G401 (cell line): ENCODE measurements around the gene ARMH4. TPM values are rescaled to one million over a fixed set of nuclear protein-coding genes. Genes with fewer than 3 reads are reported as not detected.
A peak's percentile ranks its signal among the peaks of the same experiment; 100 is the strongest.

Experiments used
- DNase-seq: peaks from one replicate; pipeline ENCODE4 v3.0.0-alpha.2; 2015; ENCODE audit warnings: low spot score
- in situ Hi-C: cut with HindIII; loops from 2 replicates; pipeline ENCODE4 v1.10.0; 2016; ENCODE audit warnings: low sequenced_read_pairs, mixed read lengths
- total RNA-seq: library from RNA; depleted of rRNA; stranded (reverse); fragments of >200 nt; shearing (Covaris generic); gene quantifications from 2 replicates; pipeline ENCODE4 v1.2.3, GENCODE V29; 2014; rRNA removed

The ARMH4 gene
- total RNA-seq, 1 experiment from 2014 or later = 3.7 TPM

DNA sequence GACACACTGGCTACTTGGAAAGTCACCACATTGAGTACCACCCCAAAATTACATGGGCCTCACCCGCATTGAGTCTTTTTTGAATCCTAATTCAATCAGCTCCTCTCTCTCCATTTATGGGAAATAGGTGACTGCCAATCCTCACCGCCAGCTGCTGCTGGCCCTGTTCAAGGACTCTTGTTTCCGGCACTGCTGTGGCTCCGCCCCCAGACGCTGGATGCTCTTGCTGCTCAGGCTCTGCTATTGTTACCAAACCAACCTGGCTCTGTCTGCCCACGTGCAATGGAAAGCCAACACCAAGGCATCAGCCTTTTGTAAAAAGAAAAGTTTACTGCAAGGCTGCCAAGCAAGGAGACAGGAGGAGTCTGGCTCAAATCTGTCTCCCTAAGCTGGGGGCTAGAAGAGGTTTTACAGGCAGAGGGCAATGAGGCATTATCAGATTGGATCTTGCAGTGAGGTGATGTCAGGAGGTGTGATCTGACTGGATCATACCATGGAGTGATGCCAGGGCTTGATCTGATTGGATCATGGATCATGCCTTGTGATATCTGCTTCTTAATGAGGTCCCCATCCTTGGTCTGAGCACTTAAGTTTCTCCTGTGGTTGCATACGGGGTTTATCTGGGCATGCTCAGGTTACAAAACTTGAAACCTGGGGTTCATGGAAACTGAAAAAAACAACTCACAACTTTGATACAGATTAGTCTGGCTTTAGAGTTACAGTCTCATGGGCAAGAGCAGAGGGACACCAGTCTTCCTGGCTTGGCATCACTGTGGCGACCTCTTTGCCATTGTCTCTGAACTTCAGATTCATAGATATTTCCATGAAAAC is 169.0 kb downstream of the ARMH4 start:
- DNase-seq = no peak
- in situ Hi-C loops = no loop called here

DNA sequence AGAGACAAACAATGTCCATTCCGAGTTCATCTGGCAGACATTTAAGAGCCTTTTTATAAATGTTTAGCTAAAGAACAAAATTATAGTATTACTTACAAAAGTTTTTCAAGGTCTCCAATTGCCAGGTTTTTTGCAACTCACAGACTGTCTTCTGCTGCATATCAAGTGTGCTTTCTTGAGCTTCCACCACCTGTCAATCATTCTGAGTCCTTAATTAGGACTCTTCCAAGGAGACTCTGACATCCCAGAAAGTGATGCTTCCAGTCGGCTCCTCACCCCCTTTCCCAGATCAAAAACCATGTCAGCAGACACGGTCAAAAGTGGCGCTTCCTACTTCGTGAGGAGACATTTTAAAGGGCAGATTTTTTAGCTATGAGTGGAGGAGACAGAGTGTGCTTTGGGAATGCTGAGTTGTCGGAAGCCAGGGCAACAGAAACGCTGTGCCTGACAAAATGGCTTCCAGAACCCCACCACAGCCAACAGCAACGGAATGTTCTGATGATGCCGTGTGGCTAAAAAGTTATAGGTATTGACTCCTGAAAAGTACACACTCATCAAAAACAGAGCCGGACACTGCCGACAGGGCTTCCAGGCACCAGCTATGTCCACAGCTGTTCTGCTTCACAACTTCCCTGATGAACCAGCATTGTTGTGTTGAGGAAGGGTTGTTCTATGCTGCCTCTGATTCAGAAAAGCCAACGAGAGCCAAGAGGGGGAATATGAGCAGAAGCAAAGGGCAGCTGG is 170.0 kb downstream of the ARMH4 start:
- no peak for DNase-seq
- in situ Hi-C loops = no loop called here

DNA sequence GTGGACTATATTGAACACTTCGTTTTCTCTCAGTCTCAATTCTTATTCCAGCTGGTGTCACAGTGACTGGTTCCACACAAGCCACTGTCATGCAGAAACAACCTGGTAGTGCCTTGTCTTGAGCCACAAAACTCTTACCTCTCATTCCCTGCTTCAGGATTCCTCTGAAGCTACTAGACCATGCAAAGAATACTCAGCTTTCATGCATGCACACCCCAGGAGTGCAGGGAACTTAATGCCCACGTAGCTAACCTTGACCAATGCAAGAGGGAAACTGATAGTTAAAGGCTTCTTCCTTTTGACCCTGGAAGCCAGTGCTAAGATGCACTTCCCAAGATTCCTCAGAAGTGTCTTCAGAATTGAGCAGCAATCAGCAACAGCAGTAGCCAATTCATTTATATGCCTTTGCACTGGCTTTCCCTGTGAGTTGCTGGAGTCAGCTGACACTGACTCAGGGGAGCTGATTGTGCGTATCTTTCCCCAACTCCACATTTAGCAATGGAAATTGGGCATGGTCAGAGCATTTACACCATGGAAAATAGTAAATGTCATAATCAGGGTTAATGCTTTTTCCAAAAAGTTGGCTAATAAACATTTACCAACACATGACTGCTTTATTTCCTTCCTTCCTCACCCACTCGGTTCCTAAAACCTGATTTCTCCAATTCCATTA is 172.5 kb downstream of the ARMH4 start:
- in situ Hi-C loops = no loop called here
- no peak for DNase-seq

DNA sequence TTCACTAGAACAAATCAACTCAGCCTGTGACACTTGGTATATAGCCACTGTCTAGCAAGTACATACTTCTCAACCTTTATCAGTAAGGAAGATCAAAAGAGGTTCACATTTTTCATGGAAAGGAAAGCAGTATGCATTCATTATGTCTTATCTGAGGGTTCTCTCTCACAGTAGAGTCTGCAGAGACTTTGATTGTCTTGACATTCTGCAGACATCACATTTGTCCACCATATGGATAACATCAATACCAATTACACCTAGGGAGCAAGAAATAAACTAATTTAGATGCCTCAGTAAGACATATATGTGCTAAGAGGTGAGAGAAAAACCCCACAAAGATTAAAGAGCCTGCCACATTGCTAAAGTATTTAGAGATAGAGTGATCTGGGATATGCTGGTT is 175.3 kb downstream of the ARMH4 start:
- in situ Hi-C loops = no loop called here
- DNase-seq = no peak

DNA sequence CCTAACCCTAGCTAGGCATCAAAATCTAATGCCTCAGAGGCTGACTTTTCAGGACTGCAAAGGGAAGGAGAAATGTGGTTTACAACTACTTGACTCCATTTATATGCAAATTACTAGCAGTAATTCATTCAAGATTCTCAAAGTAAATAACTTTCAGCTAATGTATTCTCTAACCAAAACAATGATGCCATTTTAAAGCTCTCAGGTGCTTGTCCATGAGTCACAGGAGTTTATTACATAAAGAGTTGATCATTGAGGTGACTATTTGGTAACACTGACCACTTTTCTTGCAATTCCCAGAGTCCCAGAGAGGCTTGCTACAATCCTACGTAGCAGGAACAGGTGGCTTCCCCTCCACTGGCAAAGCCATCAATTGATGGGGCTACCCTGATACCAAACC is 177.1 kb downstream of the ARMH4 start:
- DNase-seq = no peak
- in situ Hi-C loops = no loop called here

DNA sequence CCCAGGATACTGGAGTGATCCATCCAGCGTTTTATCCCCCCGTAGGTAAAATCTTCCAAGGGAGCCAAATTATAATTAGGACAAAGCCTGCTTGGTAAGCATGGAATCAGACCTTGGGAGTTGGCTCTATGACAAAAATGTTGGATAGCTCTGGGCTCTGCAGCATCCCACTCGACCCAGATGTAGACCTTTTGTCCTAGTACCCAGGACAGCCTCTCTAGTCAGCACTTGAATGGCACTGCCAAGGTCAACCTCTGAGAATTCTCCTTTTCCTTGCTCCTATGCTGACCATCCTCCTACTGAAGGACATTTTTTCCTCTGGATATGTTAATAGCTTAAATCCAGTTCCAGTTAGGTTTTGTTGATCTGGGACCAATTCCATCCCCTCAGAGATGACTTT is 181.4 kb downstream of the ARMH4 start:
- in situ Hi-C loops = no loop called here

DNA sequence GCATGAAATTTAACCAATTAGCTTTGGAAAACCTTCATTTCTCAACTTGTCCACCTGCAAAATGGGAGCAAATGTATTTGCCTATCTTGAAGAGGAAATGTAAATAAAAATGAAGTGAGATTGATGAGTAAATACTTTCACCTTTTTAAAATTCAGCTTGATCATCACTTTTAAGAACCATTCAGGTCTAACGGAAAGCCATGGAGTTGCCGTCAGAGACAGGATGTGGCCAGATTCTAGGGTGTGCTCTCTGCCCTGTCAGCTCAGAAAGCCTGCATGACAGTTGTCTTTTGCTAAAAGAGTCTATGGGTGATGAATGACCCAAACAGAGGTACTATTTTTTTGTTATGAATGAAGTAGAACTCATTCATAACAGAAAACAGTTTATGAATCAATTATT is 181.8 kb downstream of the ARMH4 start:
- in situ Hi-C loops = no loop called here
- DNase-seq = no peak

More for the DNA sequence above, 181.4 kb downstream of the ARMH4 start:
- DNase-seq = peak; percentile 27

DNA sequence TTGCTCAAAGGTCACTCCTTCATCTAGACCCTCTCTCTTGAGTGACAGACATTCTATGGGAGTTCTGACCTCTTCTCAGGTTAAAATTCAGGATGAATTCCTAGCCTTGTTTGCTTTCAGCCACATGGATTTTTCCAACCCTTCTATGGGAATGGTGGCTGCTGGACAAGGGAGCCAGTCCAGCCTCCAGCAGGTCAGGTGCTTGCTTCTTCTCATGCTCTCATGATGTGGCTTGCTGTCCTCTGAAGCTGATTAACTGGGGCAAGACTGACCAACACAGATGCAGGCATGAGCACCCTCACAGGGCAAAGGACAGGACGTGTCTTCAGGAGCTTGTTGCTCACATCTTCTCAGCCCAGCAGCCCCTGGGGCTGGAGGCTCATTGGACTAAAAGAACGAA is 188.9 kb downstream of the ARMH4 start:
- in situ Hi-C loops = no loop called here

DNA sequence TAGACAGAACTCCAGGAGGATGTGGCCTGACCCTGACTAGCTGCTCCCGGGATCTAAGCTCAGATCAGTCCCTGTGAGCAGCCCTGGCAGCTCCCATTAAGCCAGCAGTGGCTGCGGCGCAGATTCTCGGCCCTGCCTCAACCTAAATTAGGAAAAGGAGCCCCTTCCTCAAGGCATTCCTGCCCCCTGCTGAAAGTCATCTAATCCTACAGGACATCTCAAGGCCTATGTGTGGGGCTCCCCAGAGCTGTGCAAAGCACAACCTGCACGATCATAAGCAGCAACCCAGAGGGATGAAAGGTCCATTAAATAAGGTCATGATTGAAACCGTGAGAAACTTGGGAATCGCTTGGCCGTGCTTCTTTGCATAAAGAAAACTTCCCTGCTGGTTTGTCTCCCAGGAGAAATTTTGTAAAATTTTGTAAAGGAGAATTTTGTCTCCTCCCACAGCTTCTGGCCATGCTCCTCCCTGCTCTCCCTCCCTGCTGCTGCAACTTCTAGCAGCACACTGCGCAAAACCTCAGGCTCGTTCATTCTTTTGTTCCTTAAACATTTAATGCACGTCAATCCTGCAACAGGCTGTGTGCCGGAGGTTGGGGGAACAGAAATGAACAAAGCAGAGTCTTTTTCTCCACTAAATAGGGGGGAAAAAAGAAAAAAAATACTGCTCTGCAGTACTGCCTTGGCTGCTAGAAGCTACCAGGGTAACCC is 189.5 kb downstream of the ARMH4 start:
- in situ Hi-C loops = no loop called here
- peak; percentile 45 for DNase-seq

More for the DNA sequence above, 188.9 kb downstream of the ARMH4 start:
- peak; percentile 63 for DNase-seq

DNA sequence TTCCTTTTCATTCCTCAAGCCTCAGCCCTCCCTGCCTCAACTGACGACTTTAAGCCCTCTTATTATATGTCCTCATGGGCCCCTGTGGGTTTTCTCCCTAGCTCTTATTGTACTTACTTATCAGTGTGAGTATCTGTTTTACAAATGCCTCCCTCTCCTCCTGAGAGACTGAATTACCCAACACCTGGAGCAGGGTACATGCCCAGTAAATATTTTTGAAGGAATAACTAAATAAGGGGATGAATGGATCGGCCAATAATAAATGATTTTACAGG is 190.3 kb downstream of the ARMH4 start:
- in situ Hi-C loops = no loop called here
- no peak for DNase-seq

DNA sequence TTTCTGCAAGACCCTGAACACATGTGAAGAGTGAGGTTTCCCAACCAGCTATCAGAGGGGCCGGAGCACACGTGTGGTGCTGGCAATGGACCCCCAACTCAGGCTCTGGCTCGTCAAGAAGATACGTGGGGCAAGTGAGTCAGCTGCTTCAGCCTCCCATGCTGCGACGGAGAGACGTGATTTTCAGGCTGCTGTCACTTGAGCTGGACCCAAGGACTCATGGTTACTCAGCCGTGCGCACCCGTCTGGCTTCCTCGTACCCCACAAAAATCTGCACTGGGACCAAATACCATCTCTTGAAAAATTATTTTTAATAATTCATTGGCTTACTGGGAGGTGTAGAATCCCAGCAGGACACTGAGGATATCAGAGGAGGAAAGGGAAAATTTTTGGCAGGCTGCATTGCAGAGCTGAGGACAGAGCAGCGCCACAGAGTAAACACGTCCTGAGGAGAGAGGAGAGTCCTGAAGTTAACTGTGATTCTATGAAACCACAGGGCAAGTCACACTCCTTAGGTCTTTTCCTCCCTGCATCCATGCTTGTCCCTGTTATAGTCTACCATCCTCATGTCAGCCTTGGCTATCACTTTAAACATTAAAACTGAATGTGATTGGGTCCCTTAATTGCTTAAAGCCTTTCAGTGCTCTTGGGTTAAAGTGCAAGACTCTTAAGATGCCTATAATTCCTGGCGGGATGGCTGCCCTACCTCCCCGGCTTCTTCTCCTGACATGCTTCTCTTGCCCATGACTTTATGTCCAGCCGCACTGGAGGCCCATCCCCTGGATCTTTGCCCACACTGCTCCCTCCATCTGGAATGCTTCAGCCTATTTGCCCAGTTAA is 190.8 kb downstream of the ARMH4 start:
- in situ Hi-C loops = no loop called here
- DNase-seq = peak; percentile 72

DNA sequence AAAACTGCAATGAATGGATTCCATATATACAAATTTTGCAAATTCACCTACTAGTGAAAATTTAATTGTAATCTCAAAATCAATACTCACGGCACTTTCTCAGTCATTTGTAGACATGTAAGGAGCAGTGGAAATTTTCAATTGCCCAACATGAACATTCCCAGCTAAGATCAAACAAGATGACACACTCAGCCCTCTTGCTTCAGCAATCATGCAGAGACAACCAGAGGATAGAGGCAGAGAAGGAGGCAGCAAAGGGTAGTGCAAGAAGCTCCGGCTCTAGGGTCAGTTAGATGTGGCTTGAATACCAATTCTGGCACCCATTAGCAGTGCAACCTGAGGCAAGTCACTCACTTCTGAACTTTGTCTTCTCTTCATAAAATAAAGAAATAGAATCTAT is 194.6 kb downstream of the ARMH4 start:
- no peak for DNase-seq
- in situ Hi-C loops = no loop called here

Other genes starting within 250 kb of the ARMH4 start
- 49.2 and 56.0 TPM in 2 replicates for gene ACTR10, start 47.9 kb upstream of the ARMH4 start, total RNA-seq
- 208 and 305 TPM in 2 replicates for gene PSMA3, start 92.6 kb upstream of the ARMH4 start, total RNA-seq
- 6.9 and 8.5 TPM in 2 replicates for gene ARID4A, start 146.3 kb upstream of the ARMH4 start, total RNA-seq
- gene TOMM20L, start 243.7 kb upstream of the ARMH4 start, total RNA-seq = not detected in 2 replicates